A549 (cell line): Measurements from ENCODE around the gene AMER3.

Experiments used
- JUNB ChIP-seq: fragments of >200 bp; sonication (Bioruptor Twin); formaldehyde crosslinking; IDR thresholded peaks from 2 replicates; pipeline ENCODE4 v1.6.1; 2016
- NR3C1 ChIP-seq: fragments of >200 bp; sonication (Bioruptor Twin); formaldehyde crosslinking; IDR thresholded peaks from 3 replicates; pipeline ENCODE4 v1.6.1; 2017
- PHF8 ChIP-seq: fragments of 200-600 bp; sonication (generic); IDR thresholded peaks from 2 replicates; pipeline ENCODE4 v1.6.1; 2016; ENCODE audit warnings: low read depth, mild to moderate bottlenecking, antibody characterized with exemption, moderate library complexity, borderline replicate concordance
- POLR2A ChIP-seq: IDR thresholded peaks from 2 replicates; pipeline ENCODE4 v1.6.1; 2012; ENCODE audit warnings: mild to moderate bottlenecking, low read length
- RAD21 ChIP-seq, 2 experiments: fragments of >200 bp in 1 of 2; sonication (Bioruptor Twin) in 1 of 2; formaldehyde crosslinking in 1 of 2; IDR thresholded peaks in 1 of 2; conservative IDR thresholded peaks in 1 of 2; 2 replicates in 1 of 2; 3 replicates in 1 of 2; pipeline ENCODE4 v1.6.1; 2012 to 2018; ENCODE audit warnings: inconsistent platforms in 1 of 2
- REST ChIP-seq: fragments of 200-600 bp; sonication (generic); IDR thresholded peaks from 2 replicates; pipeline ENCODE4 v1.6.1; 2016; ENCODE audit warnings: antibody characterized with exemption, mild to moderate bottlenecking, moderate library complexity
- RFX5 ChIP-seq: fragments of 450-650 bp; IDR thresholded peaks from 2 replicates; pipeline ENCODE4 v1.7.1; 2014; ENCODE audit warnings: antibody characterized with exemption, mild to moderate bottlenecking, moderate library complexity
- SMC3 ChIP-seq: fragments of >200 bp; sonication (Bioruptor Twin); formaldehyde crosslinking; IDR thresholded peaks from 3 replicates; pipeline ENCODE4 v1.6.1; 2018; ENCODE audit warnings: inconsistent platforms
- TP53 ChIP-seq: fragments of 250-450 bp; sonication (Bioruptor Pico); IDR thresholded peaks from 2 replicates; pipeline ENCODE4 v1.5.0; 2021; ENCODE audit warnings: mild to moderate bottlenecking, moderate library complexity
- USF2 ChIP-seq: fragments of 450-650 bp; IDR thresholded peaks from 2 replicates; pipeline ENCODE4 v1.6.1; 2014; ENCODE audit warnings: antibody characterized with exemption
- ZFP36 ChIP-seq: fragments of 450-650 bp; IDR thresholded peaks from 2 replicates; pipeline ENCODE4 v1.6.1; 2014; ENCODE audit warnings: borderline replicate concordance; ENCODE audit not compliant: partially characterized antibody
- TF ChIP-seq, protein P1 (sequence below): fragments of >200 bp; sonication (Bioruptor Twin); formaldehyde crosslinking; IDR thresholded peaks from 3 replicates; pipeline ENCODE4 v1.5.1; 2016

GRCh38 chr2:130786076-130786475 lies 30.7 kb downstream of the AMER3 start:
- TF ChIP-seq JUNB, result no peak
- TF ChIP-seq ZFP36, result no peak
- TF ChIP-seq REST, result no peak
- TF ChIP-seq, protein P1, sequence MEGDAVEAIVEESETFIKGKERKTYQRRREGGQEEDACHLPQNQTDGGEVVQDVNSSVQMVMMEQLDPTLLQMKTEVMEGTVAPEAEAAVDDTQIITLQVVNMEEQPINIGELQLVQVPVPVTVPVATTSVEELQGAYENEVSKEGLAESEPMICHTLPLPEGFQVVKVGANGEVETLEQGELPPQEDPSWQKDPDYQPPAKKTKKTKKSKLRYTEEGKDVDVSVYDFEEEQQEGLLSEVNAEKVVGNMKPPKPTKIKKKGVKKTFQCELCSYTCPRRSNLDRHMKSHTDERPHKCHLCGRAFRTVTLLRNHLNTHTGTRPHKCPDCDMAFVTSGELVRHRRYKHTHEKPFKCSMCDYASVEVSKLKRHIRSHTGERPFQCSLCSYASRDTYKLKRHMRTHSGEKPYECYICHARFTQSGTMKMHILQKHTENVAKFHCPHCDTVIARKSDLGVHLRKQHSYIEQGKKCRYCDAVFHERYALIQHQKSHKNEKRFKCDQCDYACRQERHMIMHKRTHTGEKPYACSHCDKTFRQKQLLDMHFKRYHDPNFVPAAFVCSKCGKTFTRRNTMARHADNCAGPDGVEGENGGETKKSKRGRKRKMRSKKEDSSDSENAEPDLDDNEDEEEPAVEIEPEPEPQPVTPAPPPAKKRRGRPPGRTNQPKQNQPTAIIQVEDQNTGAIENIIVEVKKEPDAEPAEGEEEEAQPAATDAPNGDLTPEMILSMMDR, result no peak
- no peak for TF ChIP-seq TP53
- TF ChIP-seq SMC3, result no peak
- no peak for TF ChIP-seq PHF8
- TF ChIP-seq POLR2A, result no peak
- no peak for TF ChIP-seq USF2
- no peak for TF ChIP-seq NR3C1
- no peak for TF ChIP-seq RFX5
- no peak for TF ChIP-seq RAD21 (conservative IDR thresholded peaks at IDR 0.05 in 1 of 2, IDR thresholded peaks at IDR 0.05 in 1 of 2)
